Calu3 (cell line): ENCODE measurements around the gene TEX35. TPM values are rescaled to one million over a fixed set of nuclear protein-coding genes. Genes with fewer than 3 reads are reported as not detected.
A peak's percentile ranks its signal among the peaks of the same experiment; 100 is the strongest.

Source experiments
- BruUV-seq: library from RNA; stranded (reverse); fragments of 400-500 nt; replicated peaks from 2 replicates; lab custom pipeline; 2021; lab: Mats Ljungman, UMichigan
- CTCF ChIA-PET: fragments of 300-600 bp; sonication (Branson Sonifier 250); formaldehyde crosslinking; loops from one replicate; lab custom pipeline; 2022; ENCODE audit warnings: antibody characterized with exemption; lab: Charles Lee
- DNase-seq: peaks from one replicate; pipeline ENCODE4 v3.0.0; 2022
- H3K27ac Mint-ChIP-seq: one replicate; pipeline ENCODE4 v1.8.0; 2022; ENCODE audit warnings: mixed read lengths; ENCODE audit not compliant: unreplicated experiment
- H3K27me3 Mint-ChIP-seq: one replicate; pipeline ENCODE4 v1.8.0; 2022; ENCODE audit warnings: mixed read lengths; ENCODE audit not compliant: unreplicated experiment
- H3K36me3 Mint-ChIP-seq: one replicate; pipeline ENCODE4 v1.8.0; 2022; ENCODE audit warnings: mild to moderate bottlenecking, moderate library complexity, mixed read lengths; ENCODE audit not compliant: insufficient read depth, unreplicated experiment
- H3K4me1 Mint-ChIP-seq: one replicate; pipeline ENCODE4 v1.8.0; 2022; ENCODE audit warnings: mild to moderate bottlenecking, low read depth, mixed read lengths; ENCODE audit not compliant: unreplicated experiment
- H3K4me3 Mint-ChIP-seq: one replicate; pipeline ENCODE4 v1.8.0; 2022; ENCODE audit warnings: mild to moderate bottlenecking, low read depth, moderate library complexity, mixed read lengths; ENCODE audit not compliant: unreplicated experiment
- H3K9me3 Mint-ChIP-seq: one replicate; pipeline ENCODE4 v1.8.0; 2022; ENCODE audit warnings: low read depth, mixed read lengths; ENCODE audit not compliant: unreplicated experiment
- CTCF ChIP-seq: fragments of 200-600 bp; IDR thresholded peaks from one replicate; pipeline ENCODE4 v1.8.0; 2022; ENCODE audit warnings: antibody characterized with exemption; ENCODE audit not compliant: unreplicated experiment
- intact Hi-C: fragments of 100-400 bp; cut with micrococcal nuclease; formaldehyde crosslinking; loops from one replicate; pipeline ENCODE4 v1.10.0; 2022; ENCODE audit not compliant: unreplicated experiment
- total RNA-seq: library from RNA; stranded (reverse); gene quantifications from 2 replicates; pipeline ENCODE4 v1.2.3, GENCODE V29; 2022

TEX35 gene
- total RNA-seq, 1 experiment from 2014 or later = not detected

GRCh38 chr1:178530502-178530901 is 17.6 kb downstream of the TEX35 start:
- TF ChIP-seq CTCF = no peak
- Mint-ChIP-seq H3K27me3 (no peaks in the 10 kb centered on the region), H3K36me3 (no peaks in the 10 kb centered on the region), H3K4me3 (no peak overlapping the region), H3K27ac (peak overlapping the region; percentile 37), H3K4me1 (peaks cover 29% of the 10 kb centered on the region), H3K9me3 (no peaks in the 10 kb centered on the region)
- no peak for DNase-seq
- CTCF ChIA-PET = interaction anchor here (0.7 to 1.1 kb wide), 3 partner anchors 19 to 472 kb away, joined by 3 to 4 read pairs (median 3); no protein-coding TSS in a partner anchor
- BruUV-seq = no TSS peak
- intact Hi-C loops = loop anchor here (5.0 kb wide), 1 partner anchor 552 kb away; the partner anchor contains the start of gene TOR3A

- no peaks in the 10 kb centered on the region for H3K36me3 Mint-ChIP-seq
- H3K4me3 Mint-ChIP-seq = no peak overlapping the region
- H3K27ac Mint-ChIP-seq = no peak overlapping the region
- H3K9me3 Mint-ChIP-seq = no peaks in the 10 kb centered on the region
- H3K4me1 Mint-ChIP-seq = peaks cover 42% of the 10 kb centered on the region
- no peaks in the 10 kb centered on the region for H3K27me3 Mint-ChIP-seq
- TF ChIP-seq CTCF = no peak
- DNase-seq = no peak
- intact Hi-C loops = loop anchor here (1.0 to 5.0 kb wide), 3 partner anchors 221 to 550 kb away; partner anchors contain the start of gene TOR3A
- no TSS peak for BruUV-seq
- CTCF ChIA-PET = interaction anchor here (0.7 to 2.7 kb wide), 7 partner anchors 77 to 550 kb away, joined by 3 to 18 read pairs (median 6); partner anchors contain the start of genes RALGPS2 and TOR3A
Observed at GRCh38 chr1:178531887-178532286, 19.0 kb downstream of the TEX35 start.

GRCh38 chr1:178532392-178532791 is 19.5 kb downstream of the TEX35 start:
- Mint-ChIP-seq H3K4me3 (no peak overlapping the region), H3K9me3 (no peaks in the 10 kb centered on the region), H3K4me1 (peaks cover 47% of the 10 kb centered on the region), H3K27ac (no peak overlapping the region), H3K27me3 (no peaks in the 10 kb centered on the region), H3K36me3 (peaks cover 4% of the 10 kb centered on the region)
- CTCF ChIA-PET = interaction anchor here (0.6 to 2.7 kb wide), 9 partner anchors 35 to 549 kb away, joined by 3 to 18 read pairs (median 6); partner anchors contain the start of genes RALGPS2 and TOR3A
- intact Hi-C loops = loop anchor here (1.0 to 5.0 kb wide), 3 partner anchors 222 to 550 kb away; partner anchors contain the start of gene TOR3A
- TF ChIP-seq CTCF = peak; percentile 97
- peak; percentile 91 for DNase-seq
- BruUV-seq = no TSS peak

- Mint-ChIP-seq H3K27ac (no peak overlapping the region), H3K9me3 (no peaks in the 10 kb centered on the region), H3K27me3 (no peaks in the 10 kb centered on the region), H3K4me1 (peaks cover 57% of the 10 kb centered on the region), H3K4me3 (no peak overlapping the region), H3K36me3 (peaks cover 5% of the 10 kb centered on the region)
- intact Hi-C loops = loop anchor here (2.0 to 5.0 kb wide), 2 partner anchors 223 to 549 kb away; partner anchors contain the start of gene TOR3A
- no peak for DNase-seq
- CTCF ChIA-PET = interaction anchor here (0.7 to 2.7 kb wide), 7 partner anchors 10 to 469 kb away, joined by 4 to 18 read pairs (median 6); no protein-coding TSS in a partner anchor
- no peak for TF ChIP-seq CTCF
- no TSS peak for BruUV-seq
Observed at GRCh38 chr1:178533121-178533946, 20.4 kb downstream of the TEX35 start.
